Left kidney (tissue), 2 donors: Measurements from ENCODE around the gene KCNK2. TPM values are rescaled to one million over a fixed set of nuclear protein-coding genes. Genes with fewer than 3 reads are reported as not detected.
"Not testable (repeated sequence)": the region's sequence is repeated elsewhere in the genome, so short reads cannot be mapped to it uniquely, and the experiment has no call there.

Experiments used
- DNase-seq: peaks from one replicate; pipeline ENCODE4 v3.0.0-alpha.2; 2013
- polyA plus RNA-seq: library from polyadenylated mRNA; unstranded; fragments of 120-200 nt; gene quantifications from one replicate; pipeline ENCODE4 v1.2.1, GENCODE V29; 2013; ENCODE audit not compliant: insufficient read length

The KCNK2 gene
- polyA plus RNA-seq, 1 donor, result 2.4 TPM

- no peak for DNase-seq
These were observed 73.7 kb downstream of the KCNK2 start for GRCh38 chr1:215156232-215156631.

GRCh38 chr1:215160351-215160750 lies 77.8 kb downstream of the KCNK2 start:
- DNase-seq, result no peak

GRCh38 chr1:215163144-215163543 lies 80.6 kb downstream of the KCNK2 start:
- not testable (repeated sequence) for DNase-seq

- DNase-seq, result no peak
These were observed 84.3 kb downstream of the KCNK2 start for GRCh38 chr1:215166886-215167285.

GRCh38 chr1:215181518-215181917 lies 99.0 kb downstream of the KCNK2 start:
- no peak for DNase-seq

- DNase-seq, result no peak
These were observed 102.6 kb downstream of the KCNK2 start for GRCh38 chr1:215185067-215185620.

- no peak for DNase-seq
These were observed 105.9 kb downstream of the KCNK2 start for GRCh38 chr1:215188302-215188950.

- no peak for DNase-seq
These were observed 109.8 kb downstream of the KCNK2 start for GRCh38 chr1:215192306-215192705.

- DNase-seq, result no peak
These were observed 115.5 kb downstream of the KCNK2 start for GRCh38 chr1:215198021-215198420.

- DNase-seq, result no peak
These were observed 117.6 kb downstream of the KCNK2 start for GRCh38 chr1:215200121-215200520.

GRCh38 chr1:215201283-215201682 lies 118.7 kb downstream of the KCNK2 start:
- DNase-seq, result peak; percentile 3

GRCh38 chr1:215202868-215203267 lies 120.3 kb downstream of the KCNK2 start:
- DNase-seq, result no peak

- DNase-seq, result no peak
These were observed 127.6 kb downstream of the KCNK2 start for GRCh38 chr1:215210167-215210566.

GRCh38 chr1:215215846-215216245 lies 133.3 kb downstream of the KCNK2 start:
- DNase-seq, result no peak

GRCh38 chr1:215219372-215219771 lies 136.8 kb downstream of the KCNK2 start:
- DNase-seq, result no peak

- DNase-seq, result no peak
These were observed 137.8 kb downstream of the KCNK2 start for GRCh38 chr1:215220346-215220745.

- no peak for DNase-seq
These were observed 144.2 kb downstream of the KCNK2 start for GRCh38 chr1:215226757-215227156.

- no peak for DNase-seq
These were observed 145.7 kb downstream of the KCNK2 start for GRCh38 chr1:215228193-215228592.

- DNase-seq, result no peak
These were observed 158.9 kb downstream of the KCNK2 start for GRCh38 chr1:215241451-215241850.

GRCh38 chr1:215243345-215244054 lies 161.0 kb downstream of the KCNK2 start:
- no peak for DNase-seq

- no peak for DNase-seq
These were observed 168.4 kb downstream of the KCNK2 start for GRCh38 chr1:215250913-215251312.

- DNase-seq, result no peak
These were observed 168.9 kb downstream of the KCNK2 start for GRCh38 chr1:215251428-215251827.

GRCh38 chr1:215252164-215252563 lies 169.6 kb downstream of the KCNK2 start:
- DNase-seq, result no peak
